ENCODE results near the gene ERCC3. TPM values are rescaled to one million over a fixed set of nuclear protein-coding genes. Genes with fewer than 3 reads are reported as not detected.

The ERCC3 gene
- total RNA-seq, 1 experiment from 2014 or later = 41.4 TPM

DNA sequence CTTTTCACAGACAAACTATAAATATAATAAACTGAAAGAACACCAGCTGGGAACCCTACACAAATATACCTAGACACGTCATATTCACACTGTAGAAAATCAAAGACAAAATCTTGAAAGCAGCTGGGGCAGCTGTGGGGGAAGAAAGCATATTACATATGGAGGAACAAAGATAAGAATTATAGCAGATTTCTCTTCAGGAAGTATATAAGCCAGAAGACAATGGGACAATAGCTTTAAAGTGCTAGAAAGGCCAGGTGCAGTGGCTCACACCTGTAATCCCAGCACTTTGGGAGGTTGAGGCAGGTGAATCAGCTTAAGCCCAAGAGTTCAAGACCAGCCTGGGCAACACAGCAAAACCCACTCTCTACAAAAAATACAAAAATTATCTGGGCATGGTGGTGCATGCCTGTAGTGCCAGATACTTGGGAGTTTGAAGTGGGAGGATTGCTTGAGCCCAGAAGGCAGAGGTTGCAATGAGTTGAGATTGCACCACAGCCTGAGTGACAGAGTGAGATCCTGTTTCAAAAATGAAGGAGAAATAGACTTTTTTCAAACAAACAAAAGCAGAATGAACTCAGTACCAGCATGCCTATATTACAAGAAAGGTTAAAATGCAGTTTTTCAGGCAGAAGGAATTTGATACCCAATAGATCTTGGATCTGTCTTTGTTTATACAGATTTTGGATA, 26.8 kb upstream of the ERCC3 start:
- H3K4me2 ChIP-seq (ENCODE audit: low read depth, low read length, poor library complexity, severe bottlenecking) = no peak overlapping the region
- H3K4me3 ChIP-seq (ENCODE audit: low read length) = no peak overlapping the region
- H3K36me3 ChIP-seq (ENCODE audit: insufficient read depth, low read length) = peaks cover 41% of the 10 kb centered on the region
- peaks cover 5% of the 10 kb centered on the region; the same call in 1 of the 2 replicates for H3K79me2 ChIP-seq (ENCODE audit: low read length)
- H3K27ac ChIP-seq (ENCODE audit: low read length) = no peak overlapping the region
- H3K27me3 ChIP-seq (ENCODE audit: low read length) = no peaks in the 10 kb centered on the region
- H4K20me1 ChIP-seq (ENCODE audit: insufficient read depth, low read depth, low read length) = no peaks in the 10 kb centered on the region
- H3K9ac ChIP-seq (ENCODE audit: low read length) = no peak overlapping the region
- no peak overlapping the region for H2AFZ ChIP-seq (ENCODE audit: low read length)
- H3K4me1 ChIP-seq (ENCODE audit: low read length) = no peaks in the 10 kb centered on the region
- H3K9me2 ChIP-seq (replicated peaks; ENCODE audit: insufficient read depth, low read length) = no peaks in the 10 kb centered on the region
- H3K9me3 ChIP-seq (ENCODE audit: low read length) = no peaks in the 10 kb centered on the region
- no peak for DNase-seq

GRCh38 chr2:127320067-127320466, 26.1 kb upstream of the ERCC3 start:
- Histone ChIP-seq H3K36me3 (ENCODE audit: insufficient read depth, low read length) (peaks cover 39% of the 10 kb centered on the region), H3K4me3 (ENCODE audit: low read length) (no peak overlapping the region), H3K27ac (ENCODE audit: low read length) (no peak overlapping the region), H3K4me2 (ENCODE audit: low read depth, low read length, poor library complexity, severe bottlenecking) (no peak overlapping the region), H3K9me2 (replicated peaks; ENCODE audit: insufficient read depth, low read length) (no peaks in the 10 kb centered on the region), H3K9ac (ENCODE audit: low read length) (no peak overlapping the region), H3K4me1 (ENCODE audit: low read length) (peaks cover under 1% of the 10 kb centered on the region; the same call in 1 of the 2 replicates), H2AFZ (ENCODE audit: low read length) (no peak overlapping the region), H4K20me1 (ENCODE audit: insufficient read depth, low read depth, low read length) (no peaks in the 10 kb centered on the region), H3K79me2 (ENCODE audit: low read length) (peaks cover 5% of the 10 kb centered on the region; the same call in 1 of the 2 replicates), H3K27me3 (ENCODE audit: low read length) (no peaks in the 10 kb centered on the region), H3K9me3 (ENCODE audit: low read length) (no peaks in the 10 kb centered on the region)
- no peak for DNase-seq

DNA sequence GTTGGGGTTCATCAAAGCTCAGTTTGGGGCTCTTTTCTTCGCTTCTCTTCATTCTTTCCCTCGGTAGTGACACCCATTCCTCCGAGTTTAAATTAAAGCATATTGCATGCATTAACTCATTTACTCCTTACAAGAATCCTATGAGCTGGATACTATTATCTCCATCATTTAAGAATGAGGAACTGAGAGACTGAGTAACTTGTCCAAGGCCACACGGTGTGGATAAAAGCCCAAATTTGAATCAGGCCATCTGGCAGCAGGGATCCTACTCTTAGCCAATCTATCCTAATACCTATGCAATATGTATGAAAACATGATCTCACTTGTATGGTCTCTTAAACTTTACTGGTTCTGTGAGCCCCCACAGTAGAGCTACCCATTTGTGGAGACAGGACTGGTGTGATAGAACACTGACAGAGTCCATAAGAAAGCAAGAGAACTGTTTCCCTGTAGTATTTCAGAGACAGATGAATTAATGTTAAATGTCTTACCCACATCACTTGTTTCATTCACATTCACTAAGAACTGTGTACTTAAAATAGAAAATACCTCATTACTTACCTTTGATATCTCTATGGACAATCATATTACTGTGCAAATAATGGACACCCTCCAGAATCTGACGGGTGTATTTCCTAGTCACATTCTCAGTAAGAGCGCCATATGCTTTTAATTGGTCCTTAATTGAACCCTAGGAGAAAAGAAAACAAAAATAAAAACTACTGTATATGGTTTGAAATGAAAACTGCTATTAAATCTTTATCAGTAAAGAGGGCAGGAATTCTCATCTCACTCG, 20.4 kb upstream of the ERCC3 start:
- Histone ChIP-seq H3K79me2 (ENCODE audit: low read length) (no peaks in the 10 kb centered on the region), H2AFZ (ENCODE audit: low read length) (no peak overlapping the region), H4K20me1 (ENCODE audit: insufficient read depth, low read depth, low read length) (no peaks in the 10 kb centered on the region), H3K27me3 (ENCODE audit: low read length) (no peaks in the 10 kb centered on the region), H3K4me2 (ENCODE audit: low read depth, low read length, poor library complexity, severe bottlenecking) (no peak overlapping the region), H3K4me3 (ENCODE audit: low read length) (no peak overlapping the region), H3K27ac (ENCODE audit: low read length) (no peak overlapping the region), H3K4me1 (ENCODE audit: low read length) (peaks cover 21% of the 10 kb centered on the region), H3K9ac (ENCODE audit: low read length) (no peak overlapping the region), H3K9me3 (ENCODE audit: low read length) (no peaks in the 10 kb centered on the region), H3K9me2 (replicated peaks; ENCODE audit: insufficient read depth, low read length) (no peaks in the 10 kb centered on the region), H3K36me3 (ENCODE audit: insufficient read depth, low read length) (peaks cover 42% of the 10 kb centered on the region)
- DNase-seq = no peak

- Histone ChIP-seq H3K4me3 (ENCODE audit: low read length) (no peak overlapping the region), H3K9me3 (ENCODE audit: low read length) (no peaks in the 10 kb centered on the region), H3K79me2 (ENCODE audit: low read length) (no peaks in the 10 kb centered on the region), H3K27ac (ENCODE audit: low read length) (peak overlapping the region; percentile 15; the same call in 1 of the 2 replicates), H3K9ac (ENCODE audit: low read length) (no peak overlapping the region), H3K27me3 (ENCODE audit: low read length) (no peaks in the 10 kb centered on the region), H3K4me1 (ENCODE audit: low read length) (peaks cover 21% of the 10 kb centered on the region), H3K9me2 (replicated peaks; ENCODE audit: insufficient read depth, low read length) (no peaks in the 10 kb centered on the region), H3K36me3 (ENCODE audit: insufficient read depth, low read length) (peaks cover 39% of the 10 kb centered on the region), H4K20me1 (ENCODE audit: insufficient read depth, low read depth, low read length) (no peaks in the 10 kb centered on the region), H2AFZ (ENCODE audit: low read length) (no peak overlapping the region), H3K4me2 (ENCODE audit: low read depth, low read length, poor library complexity, severe bottlenecking) (peak overlapping the region; percentile 35)
- peak; percentile 75 for DNase-seq
Measured at GRCh38 chr2:127313406-127313805, 19.5 kb upstream of the ERCC3 start.

GRCh38 chr2:127310980-127311379, 17.0 kb upstream of the ERCC3 start:
- Histone ChIP-seq H3K4me1 (ENCODE audit: low read length) (peaks cover 36% of the 10 kb centered on the region), H2AFZ (ENCODE audit: low read length) (no peak overlapping the region), H3K27ac (ENCODE audit: low read length) (no peak overlapping the region), H4K20me1 (ENCODE audit: insufficient read depth, low read depth, low read length) (no peaks in the 10 kb centered on the region), H3K9ac (ENCODE audit: low read length) (no peak overlapping the region), H3K9me3 (ENCODE audit: low read length) (no peaks in the 10 kb centered on the region), H3K27me3 (ENCODE audit: low read length) (no peaks in the 10 kb centered on the region), H3K9me2 (replicated peaks; ENCODE audit: insufficient read depth, low read length) (no peaks in the 10 kb centered on the region), H3K36me3 (ENCODE audit: insufficient read depth, low read length) (peaks cover 39% of the 10 kb centered on the region), H3K4me2 (ENCODE audit: low read depth, low read length, poor library complexity, severe bottlenecking) (no peak overlapping the region), H3K4me3 (ENCODE audit: low read length) (no peak overlapping the region), H3K79me2 (ENCODE audit: low read length) (no peaks in the 10 kb centered on the region)
- no peak for DNase-seq

- H3K36me3 ChIP-seq (ENCODE audit: insufficient read depth, low read length) = peaks cover 29% of the 10 kb centered on the region; the same call in 1 of the 2 replicates
- H3K9me2 ChIP-seq (replicated peaks; ENCODE audit: insufficient read depth, low read length) = no peaks in the 10 kb centered on the region
- no peak overlapping the region for H3K4me2 ChIP-seq (ENCODE audit: low read depth, low read length, poor library complexity, severe bottlenecking)
- H3K27ac ChIP-seq (ENCODE audit: low read length) = no peak overlapping the region
- H3K27me3 ChIP-seq (ENCODE audit: low read length) = no peaks in the 10 kb centered on the region
- H2AFZ ChIP-seq (ENCODE audit: low read length) = no peak overlapping the region
- no peak overlapping the region for H3K9ac ChIP-seq (ENCODE audit: low read length)
- no peaks in the 10 kb centered on the region for H4K20me1 ChIP-seq (ENCODE audit: insufficient read depth, low read depth, low read length)
- no peak for DNase-seq
- H3K4me1 ChIP-seq (ENCODE audit: low read length) = peaks cover 34% of the 10 kb centered on the region
- no peaks in the 10 kb centered on the region for H3K79me2 ChIP-seq (ENCODE audit: low read length)
- no peak overlapping the region for H3K4me3 ChIP-seq (ENCODE audit: low read length)
- no peaks in the 10 kb centered on the region for H3K9me3 ChIP-seq (ENCODE audit: low read length)
Measured at GRCh38 chr2:127309468-127309867, 15.5 kb upstream of the ERCC3 start.

GRCh38 chr2:127308586-127309138, 14.7 kb upstream of the ERCC3 start:
- H3K9me3 ChIP-seq (ENCODE audit: low read length) = no peaks in the 10 kb centered on the region
- no peak overlapping the region for H3K4me2 ChIP-seq (ENCODE audit: low read depth, low read length, poor library complexity, severe bottlenecking)
- no peak for DNase-seq
- no peak overlapping the region for H3K27ac ChIP-seq (ENCODE audit: low read length)
- H3K4me1 ChIP-seq (ENCODE audit: low read length) = peaks cover 26% of the 10 kb centered on the region
- no peaks in the 10 kb centered on the region for H3K27me3 ChIP-seq (ENCODE audit: low read length)
- no peaks in the 10 kb centered on the region for H4K20me1 ChIP-seq (ENCODE audit: insufficient read depth, low read depth, low read length)
- no peak overlapping the region for H3K4me3 ChIP-seq (ENCODE audit: low read length)
- no peak overlapping the region for H3K9ac ChIP-seq (ENCODE audit: low read length)
- H3K9me2 ChIP-seq (replicated peaks; ENCODE audit: insufficient read depth, low read length) = no peaks in the 10 kb centered on the region
- no peak overlapping the region for H2AFZ ChIP-seq (ENCODE audit: low read length)
- no peaks in the 10 kb centered on the region for H3K79me2 ChIP-seq (ENCODE audit: low read length)
- H3K36me3 ChIP-seq (ENCODE audit: insufficient read depth, low read length) = peaks cover 21% of the 10 kb centered on the region; the same call in 1 of the 2 replicates

GRCh38 chr2:127305990-127306585, 12.1 kb upstream of the ERCC3 start:
- Histone ChIP-seq H3K27me3 (ENCODE audit: low read length) (no peaks in the 10 kb centered on the region), H3K4me2 (ENCODE audit: low read depth, low read length, poor library complexity, severe bottlenecking) (peak overlapping the region; percentile 24), H3K9ac (ENCODE audit: low read length) (no peak overlapping the region), H3K9me2 (replicated peaks; ENCODE audit: insufficient read depth, low read length) (no peaks in the 10 kb centered on the region), H2AFZ (ENCODE audit: low read length) (no peak overlapping the region), H3K36me3 (ENCODE audit: insufficient read depth, low read length) (peaks cover 13% of the 10 kb centered on the region; the same call in 1 of the 2 replicates), H3K4me3 (ENCODE audit: low read length) (no peak overlapping the region), H4K20me1 (ENCODE audit: insufficient read depth, low read depth, low read length) (no peaks in the 10 kb centered on the region), H3K27ac (ENCODE audit: low read length) (peak overlapping the region; percentile 44), H3K79me2 (ENCODE audit: low read length) (no peaks in the 10 kb centered on the region), H3K4me1 (ENCODE audit: low read length) (peaks cover 18% of the 10 kb centered on the region), H3K9me3 (ENCODE audit: low read length) (no peaks in the 10 kb centered on the region)
- DNase-seq = no peak

Data from Karpas-422 (cell line).